ENCODE results near the gene AGPAT4. TPM values are rescaled to one million over a fixed set of nuclear protein-coding genes. Genes with fewer than 3 reads are reported as not detected.

The AGPAT4 gene
- polyA plus RNA-seq, 3 donors, result 6.4 to 15.8 (median 6.9) TPM

GRCh38 chr6:161152907-161153662 lies 120.8 kb downstream of the AGPAT4 start:
- no peaks in the 10 kb centered on the region for H3K36me3 ChIP-seq (replicated peaks in 1 of 2; ENCODE audit: control insufficient read depth in 1 of 2, insufficient read depth in 2 of 2, low read length in 2 of 2)
- intact Hi-C loops (cut with micrococcal nuclease), result no loop called here
- H4K20me1 ChIP-seq (ENCODE audit: insufficient read depth, low read length), result no peaks in the 10 kb centered on the region
- peaks cover 0 to 6% of the 10 kb centered on the region in 2 donors for H3K9me3 ChIP-seq (replicated peaks in 1 of 2; ENCODE audit: control insufficient read depth in 1 of 2, insufficient read depth in 1 of 2, low read length in 2 of 2)
- H3K27ac ChIP-seq (ENCODE audit: low read depth in 1 of 2, low read length in 2 of 2), result peak overlapping the region in 1 of 2 donors; percentile 31
- peak; percentile 51 for TF ChIP-seq CTCF (IDR thresholded peaks at IDR 0.05)
- H3K4me3 Mint-ChIP-seq, result no peak overlapping the region
- no peaks in the 10 kb centered on the region for H3K27me3 Mint-ChIP-seq (ENCODE audit: low read depth in 3 of 3)
- no peak overlapping the region for H2AFZ ChIP-seq (ENCODE audit: insufficient read depth, low read depth, low read length, poor library complexity, severe bottlenecking)
- H3K4me1 ChIP-seq (ENCODE audit: control insufficient read depth in 1 of 2, insufficient read depth in 2 of 2, low read length in 2 of 2), result no peaks in the 10 kb centered on the region
- H3K9me3 Mint-ChIP-seq, result peaks cover 0 to 3% (median 0%) of the 10 kb centered on the region in 7 donors
- H3K4me2 ChIP-seq (replicated peaks; ENCODE audit: extremely low read depth, low read length, poor library complexity, severe bottlenecking), result no peak overlapping the region
- H3K27me3 ChIP-seq (ENCODE audit: control insufficient read depth in 2 of 2, insufficient read depth in 2 of 2, low read length in 2 of 2), result no peaks in the 10 kb centered on the region
- DNase-seq, result no peak
- peaks cover 6 to 11% of the 10 kb centered on the region in 2 donors for H3K36me3 Mint-ChIP-seq
- H3K27ac Mint-ChIP-seq, result peak overlapping the region in 5 of 7 donors; percentile 44 to 90 (median 75)
- no peaks in the 10 kb centered on the region for H3K4me1 Mint-ChIP-seq
- H3K79me2 ChIP-seq (ENCODE audit: insufficient read depth, low read length), result no peaks in the 10 kb centered on the region
- no peak overlapping the region for H3K9ac ChIP-seq (ENCODE audit: insufficient read depth, low read length, poor library complexity, severe bottlenecking)
- H3K4me3 ChIP-seq (replicated peaks in 1 of 3; ENCODE audit: low read depth in 2 of 3, low read length in 3 of 3), result no peak overlapping the region
- 92% methylated on average over 18 of the region's 18 CpGs for WGBS (ENCODE audit: insufficient coverage)

GRCh38 chr6:161152527-161152862 lies 121.4 kb downstream of the AGPAT4 start:
- Histone ChIP-seq H2AFZ (ENCODE audit: insufficient read depth, low read depth, low read length, poor library complexity, severe bottlenecking) (no peak overlapping the region), H3K79me2 (ENCODE audit: insufficient read depth, low read length) (no peaks in the 10 kb centered on the region), H3K4me1 (ENCODE audit: control insufficient read depth in 1 of 2, insufficient read depth in 2 of 2, low read length in 2 of 2) (no peaks in the 10 kb centered on the region), H4K20me1 (ENCODE audit: insufficient read depth, low read length) (no peaks in the 10 kb centered on the region), H3K9ac (ENCODE audit: insufficient read depth, low read length, poor library complexity, severe bottlenecking) (no peak overlapping the region), H3K27ac (ENCODE audit: low read depth in 1 of 2, low read length in 2 of 2) (peak overlapping the region in 1 of 2 donors; percentile 31), H3K27me3 (ENCODE audit: control insufficient read depth in 2 of 2, insufficient read depth in 2 of 2, low read length in 2 of 2) (no peaks in the 10 kb centered on the region), H3K9me3 (replicated peaks in 1 of 2; ENCODE audit: control insufficient read depth in 1 of 2, insufficient read depth in 1 of 2, low read length in 2 of 2) (peaks cover 0 to 6% of the 10 kb centered on the region in 2 donors), H3K36me3 (replicated peaks in 1 of 2; ENCODE audit: control insufficient read depth in 1 of 2, insufficient read depth in 2 of 2, low read length in 2 of 2) (no peaks in the 10 kb centered on the region), H3K4me3 (replicated peaks in 1 of 3; ENCODE audit: low read depth in 2 of 3, low read length in 3 of 3) (no peak overlapping the region), H3K4me2 (replicated peaks; ENCODE audit: extremely low read depth, low read length, poor library complexity, severe bottlenecking) (no peak overlapping the region)
- peak overlapping the region in 3 of 7 donors; percentile 2 to 76 (median 46) for H3K27ac Mint-ChIP-seq
- intact Hi-C loops (cut with micrococcal nuclease), result no loop called here
- peaks cover 0 to 3% (median 0%) of the 10 kb centered on the region in 7 donors for H3K9me3 Mint-ChIP-seq
- no peak for TF ChIP-seq CTCF (IDR thresholded peaks at IDR 0.05)
- no peak overlapping the region for H3K4me3 Mint-ChIP-seq
- no peak for DNase-seq
- H3K27me3 Mint-ChIP-seq (ENCODE audit: low read depth in 3 of 3), result no peaks in the 10 kb centered on the region
- H3K36me3 Mint-ChIP-seq, result peaks cover 3 to 15% of the 10 kb centered on the region in 2 donors
- WGBS (ENCODE audit: insufficient coverage), result 91% methylated on average over 9 of the region's 9 CpGs
- H3K4me1 Mint-ChIP-seq, result no peaks in the 10 kb centered on the region
